DMS114 treated with DMSO at 0.1 percent for 48 hours (cell line): ENCODE results near the gene CCNL1.

ENCODE experiments used
- DNase-seq: peaks from one replicate; lab custom pipeline; 2025; ENCODE audit not compliant: unreplicated experiment; lab: John Stamatoyannopoulos, UW

The CCNL1 gene

DNA sequence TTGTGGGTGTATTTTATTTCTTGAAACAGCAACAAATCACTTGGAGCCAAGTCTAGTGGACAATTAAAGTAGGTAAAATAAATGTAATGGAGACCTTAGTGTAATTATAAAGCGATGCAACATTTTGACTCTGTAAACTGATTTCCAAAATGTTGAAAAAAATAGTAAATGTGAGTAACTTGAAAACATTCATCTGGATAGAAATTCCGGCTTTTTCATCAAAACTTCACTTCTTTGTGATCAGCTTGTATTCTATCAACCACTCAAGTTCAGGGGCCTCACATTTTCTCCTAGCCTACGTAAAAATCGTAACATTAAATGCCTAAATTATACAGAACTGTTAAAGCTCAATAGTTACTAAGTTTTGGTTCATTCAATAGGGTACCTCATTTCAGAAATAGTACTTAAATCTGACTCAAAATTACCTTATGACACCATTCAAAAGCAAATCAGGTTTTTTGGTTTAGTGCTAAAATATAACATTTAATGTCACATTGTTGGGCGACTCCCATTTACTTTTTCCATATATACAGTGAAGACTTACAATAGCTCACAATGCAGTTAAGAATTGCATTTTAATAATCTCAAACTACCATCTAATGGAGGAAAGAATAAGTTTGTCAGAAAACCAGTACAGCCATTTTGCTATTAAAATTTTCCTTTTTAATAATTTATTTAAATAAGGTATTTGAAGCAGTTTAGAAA lies 12.7 kb downstream of the CCNL1 start:
- DNase-seq, result no peak

DNA sequence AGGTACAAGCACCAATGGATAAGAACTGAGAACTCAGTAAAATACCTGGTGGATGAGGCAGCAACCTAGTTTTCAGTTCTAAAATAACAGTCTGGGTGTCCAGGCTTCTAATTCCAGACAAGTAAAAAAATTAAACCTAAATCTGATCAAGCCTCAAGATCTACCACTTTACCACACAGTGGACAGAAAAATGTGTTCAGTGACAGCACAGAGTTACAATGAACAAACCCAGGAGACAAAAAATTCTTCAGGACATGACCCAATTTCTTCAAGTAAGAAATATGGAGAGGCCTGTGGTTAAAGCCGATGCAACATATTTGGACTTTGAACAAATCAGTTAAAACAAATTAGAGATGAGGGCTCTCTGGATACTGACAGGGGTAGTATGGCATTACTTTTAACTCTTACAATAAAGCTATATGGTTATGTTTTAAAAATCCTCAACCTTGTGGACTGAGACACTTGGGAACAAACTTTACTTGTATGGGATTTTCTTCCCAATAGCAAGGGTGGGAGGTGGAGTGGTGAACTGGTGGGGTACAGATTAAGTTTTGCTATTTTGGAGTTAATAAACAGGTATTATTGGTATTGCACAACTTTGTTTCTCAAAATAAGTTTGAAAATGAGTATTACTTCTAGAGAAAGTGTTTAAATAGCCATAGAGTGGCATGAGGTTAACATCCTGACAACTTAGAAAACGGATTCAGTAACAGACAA lies 14.2 kb downstream of the CCNL1 start:
- DNase-seq, result no peak

DNA sequence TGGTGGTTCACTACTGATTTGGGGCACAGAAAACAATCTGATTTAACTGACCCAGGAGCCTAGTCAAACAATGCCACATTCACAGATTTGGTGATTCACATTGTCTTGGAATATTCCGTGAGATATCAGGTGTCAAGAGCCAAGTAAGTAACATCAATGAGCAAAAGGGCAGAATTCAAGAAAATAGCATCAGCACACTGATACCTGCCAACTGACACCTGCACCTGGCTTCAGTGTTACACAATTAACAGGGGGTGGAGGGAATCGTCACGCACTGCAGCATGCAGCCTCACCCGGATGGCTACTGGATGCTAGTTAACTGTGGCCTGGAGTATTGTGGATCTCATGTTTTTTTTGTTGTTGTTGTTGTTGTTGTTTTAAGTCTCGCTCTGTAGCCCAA lies 17.6 kb downstream of the CCNL1 start:
- DNase-seq, result no peak

DNA sequence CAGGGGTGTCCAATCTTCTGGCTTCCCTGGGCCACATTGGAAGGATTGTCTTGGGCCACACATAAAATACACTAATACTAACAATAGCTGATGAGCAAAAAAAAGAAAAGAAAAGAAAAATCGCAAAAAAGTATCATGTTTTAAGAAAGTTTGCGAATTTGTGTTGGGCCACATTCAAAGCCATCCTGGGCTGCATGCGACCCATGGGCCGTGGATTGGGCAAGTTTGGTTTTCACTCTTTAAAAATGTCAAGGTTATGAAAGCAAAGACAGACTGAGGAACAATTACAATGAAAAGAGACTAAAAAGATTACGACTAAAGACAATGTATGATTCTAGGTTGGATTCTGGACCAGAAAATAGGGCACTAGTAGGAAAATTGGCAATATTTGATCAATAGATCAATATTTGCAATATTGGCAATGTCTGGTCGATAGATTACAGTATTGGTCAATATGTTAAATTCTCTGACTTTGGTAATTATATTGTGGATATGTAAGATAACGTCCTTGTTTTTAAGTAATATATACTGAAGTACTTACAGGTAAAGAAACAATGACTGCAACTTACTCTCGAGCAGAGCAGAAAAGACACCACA lies 19.9 kb downstream of the CCNL1 start:
- no peak for DNase-seq

DNA sequence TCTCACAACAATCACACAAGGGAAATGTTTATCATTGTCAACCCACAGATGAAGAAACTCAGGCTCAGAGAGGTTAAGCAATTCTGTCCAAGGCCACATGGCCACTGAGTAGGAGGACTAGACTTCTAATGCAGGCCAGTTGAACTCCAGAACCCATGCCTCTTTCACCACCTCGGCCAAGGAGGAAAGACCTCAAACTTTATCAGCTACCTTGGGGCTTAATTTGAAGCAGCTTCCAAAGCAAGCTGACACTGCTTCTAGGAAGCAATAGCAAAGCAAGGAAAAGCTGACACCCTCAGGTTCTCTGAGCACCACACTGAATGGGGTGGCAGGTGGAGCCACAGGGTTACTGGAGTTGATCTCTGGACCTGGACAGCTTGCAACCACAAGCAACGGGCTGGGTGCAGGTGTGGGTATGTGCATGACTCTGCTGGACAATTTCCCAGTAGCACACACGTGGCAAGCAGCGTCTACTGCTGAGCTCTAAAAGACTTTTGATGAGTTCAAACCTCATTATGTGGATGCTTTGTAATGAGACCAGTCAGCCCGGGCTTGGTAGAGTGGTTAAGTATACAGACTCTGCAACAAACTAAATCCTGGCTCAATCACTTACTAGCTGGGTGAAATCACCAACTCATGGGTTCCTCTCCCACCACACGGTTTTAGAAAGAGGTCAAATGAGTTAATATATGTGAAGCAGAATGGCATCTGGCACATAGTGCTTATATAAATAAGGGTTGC lies 23.1 kb downstream of the CCNL1 start:
- no peak for DNase-seq

DNA sequence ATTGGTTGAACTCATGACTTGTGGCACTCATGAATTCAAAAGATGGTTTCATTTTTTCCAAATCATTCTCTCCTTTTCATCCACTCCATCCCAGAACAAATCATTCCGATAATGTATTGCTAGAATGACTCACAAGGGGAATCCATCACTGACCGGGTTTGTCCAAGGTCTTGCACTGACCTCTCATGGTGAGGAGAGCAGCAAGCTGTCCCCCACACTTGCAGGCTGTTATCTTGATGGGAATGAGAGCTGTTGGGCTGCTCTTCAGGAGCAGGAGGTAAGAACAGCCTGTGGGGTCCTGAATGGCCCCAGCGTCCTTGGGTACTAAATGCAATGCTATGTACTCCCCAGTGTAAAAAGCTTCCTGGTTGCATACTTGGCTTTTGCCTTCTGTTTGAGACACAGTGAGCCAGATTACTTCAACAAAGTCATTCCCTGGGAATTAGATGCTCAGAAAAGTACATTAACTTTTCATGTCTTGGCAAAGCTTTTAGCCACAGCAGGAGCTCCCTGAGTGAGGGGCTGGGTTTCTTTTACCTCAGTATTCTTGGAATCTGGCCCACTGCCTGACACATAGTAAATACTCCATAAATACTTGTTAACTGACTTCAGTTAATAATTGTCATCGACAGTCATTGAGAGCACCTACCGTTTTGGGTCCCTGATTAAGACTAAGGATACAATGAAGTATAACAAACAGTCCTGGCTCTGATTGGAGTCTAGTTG lies 24.1 kb downstream of the CCNL1 start:
- DNase-seq, result no peak

- DNase-seq, result no peak
Measured at GRCh38 chr3:157134620-157135191, 25.2 kb downstream of the CCNL1 start.

DNA sequence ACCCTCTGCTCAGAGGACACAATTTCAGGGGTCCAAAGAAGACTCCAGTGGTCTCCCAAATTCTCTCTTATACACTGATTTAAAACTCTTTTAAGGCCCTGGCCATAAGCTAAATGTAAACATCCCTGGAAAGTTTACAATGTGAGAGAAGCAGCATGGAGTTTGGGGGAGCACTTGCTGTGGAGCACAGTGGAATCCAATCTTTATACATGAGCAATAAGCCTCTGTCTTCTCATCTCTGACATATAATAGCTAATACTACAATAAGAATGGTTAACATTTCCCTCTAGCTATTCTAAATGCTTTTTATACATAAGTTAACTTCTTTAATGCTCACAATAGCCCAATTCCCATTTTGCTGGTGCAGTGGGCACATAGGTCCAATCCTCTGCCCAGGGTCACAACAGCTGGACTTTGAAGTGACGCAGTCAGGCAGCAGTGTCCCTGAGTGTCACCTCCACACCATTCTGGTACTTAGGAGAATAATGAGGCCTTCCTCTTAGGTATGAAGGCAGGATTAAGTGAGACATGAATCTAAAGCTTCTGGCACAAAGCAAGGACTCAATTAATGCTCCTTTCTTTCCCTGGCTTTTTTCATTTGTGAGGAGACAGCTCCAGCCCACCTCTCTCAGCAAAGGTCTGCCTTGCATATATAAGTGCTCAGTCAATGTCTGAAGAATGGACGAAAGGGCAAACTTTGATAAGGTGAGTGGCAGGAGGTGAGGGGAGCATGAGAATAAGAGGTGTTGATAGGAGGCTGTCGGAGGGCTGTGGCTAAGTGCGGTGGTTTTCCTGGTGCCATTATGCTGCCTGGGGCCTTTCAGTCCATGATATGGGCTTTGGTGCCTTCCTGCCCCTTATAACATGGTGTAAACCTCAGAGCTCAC lies 26.3 kb downstream of the CCNL1 start:
- DNase-seq, result no peak

- DNase-seq, result no peak
Measured at GRCh38 chr3:157132936-157133335, 27.0 kb downstream of the CCNL1 start.

DNA sequence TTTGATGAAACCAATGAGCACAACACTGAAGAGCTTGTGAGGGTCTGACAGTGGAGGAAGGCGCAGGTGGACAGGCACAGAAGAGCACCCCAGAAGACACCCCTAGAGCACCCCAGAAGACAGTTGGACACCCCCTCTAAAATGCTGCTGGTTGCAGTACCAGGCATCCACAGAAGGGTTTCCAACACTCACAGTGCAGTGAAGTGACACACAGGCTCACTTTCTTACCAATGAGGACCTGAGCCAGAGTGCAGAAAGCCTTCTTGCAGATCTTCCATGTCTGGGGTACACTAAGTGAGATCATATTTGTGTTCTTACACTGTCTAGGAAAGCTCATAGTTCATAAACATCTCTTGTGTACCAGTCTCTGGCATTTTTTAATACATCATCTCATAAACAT lies 27.6 kb downstream of the CCNL1 start:
- DNase-seq, result no peak

DNA sequence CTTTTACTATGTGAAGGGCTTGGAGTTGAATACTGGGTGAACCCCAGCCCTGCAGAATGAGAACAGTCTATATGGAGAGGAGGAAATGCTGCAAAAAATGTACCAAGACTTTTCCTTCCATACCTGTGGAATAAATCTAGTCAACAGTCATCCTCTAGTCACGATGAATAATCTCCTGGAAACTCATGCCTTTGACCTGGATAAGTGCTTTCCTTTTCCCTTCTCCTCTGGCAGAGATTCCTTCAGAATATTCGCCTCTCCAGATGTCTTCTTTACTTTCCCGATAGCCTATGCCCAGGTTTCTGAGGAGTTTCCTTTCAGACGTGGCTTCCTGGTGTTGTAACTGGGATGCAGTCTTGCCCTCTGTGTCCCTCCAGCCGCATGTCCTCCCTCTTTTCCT lies 28.1 kb downstream of the CCNL1 start:
- no peak for DNase-seq

- DNase-seq, result no peak
Measured at GRCh38 chr3:157130467-157131251, 29.3 kb downstream of the CCNL1 start.

DNA sequence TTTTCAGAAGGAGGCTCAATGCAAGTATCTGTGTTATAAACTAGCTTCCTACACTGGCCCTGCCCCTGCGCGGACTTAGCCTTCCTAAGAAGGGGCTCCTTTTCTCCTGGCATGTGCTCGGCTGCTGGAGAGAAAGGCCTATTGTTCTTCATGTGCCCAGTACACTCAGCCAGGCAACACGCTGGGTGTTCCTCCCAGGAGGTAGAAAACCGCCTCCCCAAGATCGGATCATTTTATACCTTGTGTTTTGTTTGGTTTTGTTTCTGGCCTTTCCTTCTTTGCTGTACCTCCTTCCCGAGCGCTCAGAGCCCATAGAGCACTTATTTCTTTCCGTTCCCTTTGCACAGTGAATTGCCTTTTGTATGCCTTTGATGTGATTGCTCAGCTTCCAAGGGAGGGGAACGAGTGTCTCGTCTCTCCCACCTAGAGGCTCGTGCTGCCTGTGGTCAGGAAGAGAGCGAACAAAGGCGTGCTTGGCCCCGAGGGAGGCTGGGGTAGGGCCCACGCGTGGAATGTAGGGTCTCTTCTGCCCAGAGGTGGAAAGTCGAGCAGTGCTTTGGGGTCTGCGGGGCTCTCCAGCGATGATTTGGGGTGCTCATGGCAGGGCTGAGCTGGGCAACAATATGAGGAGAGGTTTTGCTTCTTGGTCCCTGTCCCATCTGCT lies 30.0 kb downstream of the CCNL1 start:
- DNase-seq, result no peak

GRCh38 chr3:157128771-157129681 lies 30.9 kb downstream of the CCNL1 start:
- no peak for DNase-seq

DNA sequence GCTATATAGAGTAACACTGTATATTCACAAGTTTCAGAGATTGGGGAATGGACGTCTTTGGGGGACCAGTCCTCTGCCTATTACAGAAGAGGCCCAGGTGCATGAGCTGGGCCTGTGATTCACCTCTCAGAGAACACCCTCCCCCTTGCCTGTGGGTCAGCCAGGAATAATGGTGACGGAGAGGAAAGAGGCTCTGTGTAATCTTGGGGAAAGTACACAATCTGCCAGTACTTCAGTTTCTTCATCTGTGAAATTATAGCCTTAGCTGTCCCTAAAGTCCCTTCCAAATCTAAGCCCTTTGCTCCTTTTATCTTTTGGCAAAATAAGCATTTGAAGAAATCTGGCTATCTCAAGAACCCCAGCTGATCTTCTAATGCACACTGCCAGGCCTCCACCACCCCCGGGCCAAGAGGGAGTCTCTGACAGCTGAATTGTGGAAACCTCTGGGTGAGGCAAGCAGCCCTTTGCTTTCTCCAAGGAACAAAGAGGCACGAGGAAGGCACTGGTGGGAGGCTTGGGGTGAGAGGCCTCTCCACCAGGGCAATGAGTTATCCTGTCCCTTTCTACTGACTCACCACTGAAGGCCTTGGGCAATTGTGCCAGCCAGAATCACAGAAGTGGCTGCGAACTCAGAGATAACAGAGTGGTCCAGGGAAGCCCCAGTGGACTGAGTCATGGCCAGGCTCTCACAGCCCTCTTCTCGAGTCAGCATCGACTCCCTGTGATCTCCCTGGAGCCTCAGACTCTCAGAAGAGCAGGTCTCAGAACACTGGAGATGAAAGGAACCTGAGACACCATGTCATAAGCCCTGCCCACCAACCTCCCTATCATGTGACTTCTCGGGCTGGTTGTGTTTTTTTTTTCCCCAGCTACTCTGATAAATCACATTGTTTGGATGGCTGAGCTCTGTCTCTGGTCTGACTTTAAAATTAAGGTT lies 31.8 kb downstream of the CCNL1 start:
- DNase-seq, result no peak

- DNase-seq, result no peak
Measured at GRCh38 chr3:157127268-157127667, 32.7 kb downstream of the CCNL1 start.
